Esophagus muscularis mucosa (tissue), 4 donors: ENCODE measurements around the gene COX6A2. TPM values are rescaled to one million over a fixed set of nuclear protein-coding genes. Genes with fewer than 3 reads are reported as not detected.

ENCODE experiments used
- DNase-seq: peaks from one replicate; pipeline ENCODE4 v3.0.0-alpha.2; 2017; ENCODE audit errors: extremely low spot score
- H3K27ac ChIP-seq, 4 donors: fragments of 200-600 bp; sonication (generic); replicated peaks in 1 of 4; 1 replicate in 3 of 4; 2 replicates in 1 of 4; pipeline ENCODE4 v1.5.1; 2016 to 2019; ENCODE audit warnings: mild to moderate bottlenecking in 1 of 4
- H3K27me3 ChIP-seq, 4 donors: fragments of 200-600 bp; sonication (generic); one replicate each; pipeline versions ENCODE4 v1.5.1 to v1.6.0; 2016 to 2019
- H3K36me3 ChIP-seq, 4 donors: fragments of 200-600 bp; sonication (generic); one replicate each; pipeline ENCODE4 v1.5.1; 2016 to 2019
- H3K4me1 ChIP-seq, 4 donors: fragments of 200-600 bp; sonication (generic); one replicate each; pipeline ENCODE4 v1.5.1; 2016 to 2019
- H3K4me3 ChIP-seq, 4 donors: fragments of 200-600 bp; sonication (generic); 1 replicate in 2 of 4; 2 replicates in 2 of 4; pipeline ENCODE4 v1.5.1; 2016 to 2019; ENCODE audit warnings: mild to moderate bottlenecking in 4 of 4, moderate library complexity in 1 of 4
- H3K9me3 ChIP-seq, 4 donors: fragments of 200-600 bp; sonication (generic); 1 replicate in 3 of 4; 2 replicates in 1 of 4; pipeline ENCODE4 v1.5.1; 2016 to 2019
- CTCF ChIP-seq, 3 experiments: fragments of 200-600 bp in 2 of 3; fragments of 450-650 bp in 1 of 3; sonication (generic) in 2 of 3; IDR thresholded peaks; one replicate each; pipeline ENCODE4 v1.5.1; 2017 to 2019; ENCODE audit warnings: antibody characterized with exemption in 3 of 3, mild to moderate bottlenecking in 2 of 3, moderate library complexity in 1 of 3
- EP300 ChIP-seq: sonication (generic); formaldehyde crosslinking; IDR thresholded peaks from one replicate; pipeline ENCODE4 v1.6.1; 2017; ENCODE audit warnings: antibody characterized with exemption
- POLR2A ChIP-seq: fragments of 450-650 bp; IDR thresholded peaks from one replicate; pipeline ENCODE4 v1.6.1; 2017; ENCODE audit warnings: antibody characterized with exemption, moderate library complexity, mild to moderate bottlenecking, low read depth
- POLR2AphosphoS5 ChIP-seq, 2 donors: sonication (generic); formaldehyde crosslinking; IDR thresholded peaks; one replicate each; pipeline ENCODE4 v1.6.1; 2017; ENCODE audit warnings: antibody characterized with exemption in 2 of 2
- WGBS: methylation state at CpG from one replicate; pipeline ENCODE4 v1.1.5; 2018; 5-methylcytosine and 5-hydroxymethylcytosine counted together
- intact Hi-C: fragments of 100-400 bp; cut with DNase I; formaldehyde crosslinking; loops from one replicate; pipeline ENCODE4 v1.15.1; 2023
- total RNA-seq, 4 donors: library from RNA; depleted of rRNA; stranded (reverse); fragments of >200 nt; gene quantifications; one replicate each; pipeline versions ENCODE4 v1.1.0 to v1.2.1, GENCODE V29; 2016

The COX6A2 gene
- total RNA-seq, 4 donors from 2014 or later, result 1.3 TPM; not detected in 3

GRCh38 chr16:31461201-31461920 is 33.2 kb upstream of the COX6A2 start:
- no peaks in the 10 kb centered on the region for H3K27me3 ChIP-seq
- DNase-seq, result no peak
- intact Hi-C loops, result no loop called here
- peaks cover 26 to 36% (median 29%) of the 10 kb centered on the region in 4 donors for H3K4me1 ChIP-seq
- peak overlapping the region in 2 of 4 donors; percentile 98 to 99 for H3K27ac ChIP-seq
- no peak overlapping the region for H3K4me3 ChIP-seq
- 87% methylated on average over 6 of the region's 10 CpGs for WGBS
- H3K36me3 ChIP-seq, result peaks cover 27 to 47% (median 44%) of the 10 kb centered on the region in 4 donors
- no peaks in the 10 kb centered on the region for H3K9me3 ChIP-seq
- no peak for TF ChIP-seq CTCF (IDR thresholded peaks at IDR 0.05)
- TF ChIP-seq POLR2A, result no peak
- no peak for TF ChIP-seq POLR2AphosphoS5 (IDR thresholded peaks at IDR 0.05)
- no peak for TF ChIP-seq EP300

- H3K4me3 ChIP-seq, result peak overlapping the region; percentile 72 to 96 (median 82)
Observed at GRCh38 chr16:31460582-31461002, 32.4 kb upstream of the COX6A2 start.

GRCh38 chr16:31459687-31460581 is 31.8 kb upstream of the COX6A2 start:
- TF ChIP-seq CTCF (IDR thresholded peaks at IDR 0.05), result peak in 1 of 3 experiments; percentile 7
- peak in 1 of 2 donors; percentile 97 for TF ChIP-seq POLR2AphosphoS5 (IDR thresholded peaks at IDR 0.05)
- TF ChIP-seq POLR2A, result no peak
- TF ChIP-seq EP300, result peak; percentile 22
- 8% methylated on average over 15 of the region's 61 CpGs for WGBS
- H3K27ac ChIP-seq, result peak overlapping the region; percentile 92 to 99 (median 98)
- DNase-seq, result peak; percentile 100
- no peaks in the 10 kb centered on the region for H3K9me3 ChIP-seq
- H3K36me3 ChIP-seq, result peaks cover 20 to 38% (median 32%) of the 10 kb centered on the region in 4 donors
- intact Hi-C loops, result loop anchor here (10.0 kb wide), 1 partner anchor 405 kb away; no protein-coding TSS in a partner anchor
- no peaks in the 10 kb centered on the region for H3K27me3 ChIP-seq
- peak overlapping the region; percentile 72 to 96 (median 82) for H3K4me3 ChIP-seq
- peaks cover 39 to 50% (median 44%) of the 10 kb centered on the region in 4 donors for H3K4me1 ChIP-seq

More at GRCh38 chr16:31460582-31461002, 32.4 kb upstream of the COX6A2 start:
- no peak for DNase-seq
- H3K4me1 ChIP-seq, result peaks cover 32 to 43% (median 37%) of the 10 kb centered on the region in 4 donors
- intact Hi-C loops, result no loop called here
- WGBS, result 43% methylated on average over 8 of the region's 8 CpGs
- H3K36me3 ChIP-seq, result peaks cover 22 to 43% (median 38%) of the 10 kb centered on the region in 4 donors
- peak overlapping the region; percentile 86 to 99 (median 95) for H3K27ac ChIP-seq
- no peaks in the 10 kb centered on the region for H3K9me3 ChIP-seq
- no peaks in the 10 kb centered on the region for H3K27me3 ChIP-seq
- peak; percentile 24 to 61 (median 29) for TF ChIP-seq CTCF (IDR thresholded peaks at IDR 0.05)
- no peak for TF ChIP-seq EP300

GRCh38 chr16:31458844-31459686 is 30.9 kb upstream of the COX6A2 start, which contains the start of gene ARMC5:
Gene ARMC5, plus strand, starts transcription at chr16:31459501. Its CDS starts 24 bp downstream, at chr16:31459525.
- Histone ChIP-seq H3K27me3 (no peaks in the 10 kb centered on the region), H3K4me3 (peak within 1 kb of the TSS; percentile 72 to 96 (median 82)), H3K4me1 (peaks cover 48 to 59% (median 52%) of the 10 kb centered on the region in 4 donors), H3K27ac (peak within 1 kb of the TSS; percentile 92 to 99 (median 98)), H3K36me3 (peaks cover 14 to 29% (median 24%) of the 10 kb centered on the region in 4 donors), H3K9me3 (no peaks in the 10 kb centered on the region)
- peak; percentile 53 for TF ChIP-seq POLR2A
- peak; percentile 61 to 69 (median 62) for TF ChIP-seq CTCF (IDR thresholded peaks at IDR 0.05)
- TF ChIP-seq EP300, result no peak
- TF ChIP-seq POLR2AphosphoS5 (IDR thresholded peaks at IDR 0.05), result peak; percentile 89 to 94
- DNase-seq, result peak; percentile 99
- 0% methylated on average over 34 of the region's 91 CpGs for WGBS
- intact Hi-C loops, result loop anchor here (10.0 kb wide), 1 partner anchor 406 kb away; no protein-coding TSS in a partner anchor
